ENCODE results near the gene TLCD2. TPM values are rescaled to one million over a fixed set of nuclear protein-coding genes. Genes with fewer than 3 reads are reported as not detected.

TLCD2 gene
- total and polyA plus RNA-seq, 9 of the 15 experiments (the other 6 are each of a cell fraction or from before 2014, with no cell fraction given) = 0.10 to 0.89 (median 0.58) TPM

DNA sequence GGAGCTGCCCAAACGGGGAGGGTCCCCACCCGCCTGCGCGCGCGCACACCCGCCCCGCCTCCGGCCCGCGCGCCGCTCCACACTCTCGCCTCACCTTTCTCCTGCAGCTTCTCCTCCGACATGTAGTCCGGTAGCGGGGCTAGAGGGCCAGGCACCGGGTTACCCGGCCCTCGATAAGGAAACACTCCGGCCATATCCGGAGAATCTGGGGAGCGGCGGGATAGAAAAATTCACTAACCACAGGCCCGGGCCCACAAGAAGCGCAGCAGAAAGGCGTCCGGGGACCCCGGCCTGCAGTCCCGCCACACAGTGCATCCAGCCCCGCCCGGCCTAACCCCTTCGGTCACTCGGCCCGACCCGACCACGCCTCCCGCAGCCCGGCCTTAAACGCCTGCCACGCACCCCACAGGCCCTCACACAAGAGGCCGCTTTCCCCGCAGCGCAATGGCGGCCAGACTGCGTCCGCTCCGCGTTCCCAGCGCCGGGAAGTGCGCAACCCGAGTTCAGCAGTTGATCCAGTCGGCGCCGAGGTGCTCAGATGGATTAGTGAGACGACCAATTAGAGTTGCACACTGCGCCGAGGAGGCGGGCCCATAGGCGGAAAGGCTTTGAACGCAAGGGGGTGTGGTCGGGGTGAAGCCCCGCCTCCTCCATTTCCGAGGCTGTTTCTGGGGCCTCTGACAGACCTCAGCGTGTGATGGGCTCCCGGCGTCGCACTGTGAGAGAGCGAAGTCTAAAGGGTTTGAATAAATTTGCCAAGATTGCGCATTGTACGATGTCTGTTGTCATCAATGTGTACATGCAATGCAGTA, 25.6 kb downstream of the TLCD2 start, which contains the start of gene PRPF8 (continued):
- TF ChIP-seq, protein P1, sequence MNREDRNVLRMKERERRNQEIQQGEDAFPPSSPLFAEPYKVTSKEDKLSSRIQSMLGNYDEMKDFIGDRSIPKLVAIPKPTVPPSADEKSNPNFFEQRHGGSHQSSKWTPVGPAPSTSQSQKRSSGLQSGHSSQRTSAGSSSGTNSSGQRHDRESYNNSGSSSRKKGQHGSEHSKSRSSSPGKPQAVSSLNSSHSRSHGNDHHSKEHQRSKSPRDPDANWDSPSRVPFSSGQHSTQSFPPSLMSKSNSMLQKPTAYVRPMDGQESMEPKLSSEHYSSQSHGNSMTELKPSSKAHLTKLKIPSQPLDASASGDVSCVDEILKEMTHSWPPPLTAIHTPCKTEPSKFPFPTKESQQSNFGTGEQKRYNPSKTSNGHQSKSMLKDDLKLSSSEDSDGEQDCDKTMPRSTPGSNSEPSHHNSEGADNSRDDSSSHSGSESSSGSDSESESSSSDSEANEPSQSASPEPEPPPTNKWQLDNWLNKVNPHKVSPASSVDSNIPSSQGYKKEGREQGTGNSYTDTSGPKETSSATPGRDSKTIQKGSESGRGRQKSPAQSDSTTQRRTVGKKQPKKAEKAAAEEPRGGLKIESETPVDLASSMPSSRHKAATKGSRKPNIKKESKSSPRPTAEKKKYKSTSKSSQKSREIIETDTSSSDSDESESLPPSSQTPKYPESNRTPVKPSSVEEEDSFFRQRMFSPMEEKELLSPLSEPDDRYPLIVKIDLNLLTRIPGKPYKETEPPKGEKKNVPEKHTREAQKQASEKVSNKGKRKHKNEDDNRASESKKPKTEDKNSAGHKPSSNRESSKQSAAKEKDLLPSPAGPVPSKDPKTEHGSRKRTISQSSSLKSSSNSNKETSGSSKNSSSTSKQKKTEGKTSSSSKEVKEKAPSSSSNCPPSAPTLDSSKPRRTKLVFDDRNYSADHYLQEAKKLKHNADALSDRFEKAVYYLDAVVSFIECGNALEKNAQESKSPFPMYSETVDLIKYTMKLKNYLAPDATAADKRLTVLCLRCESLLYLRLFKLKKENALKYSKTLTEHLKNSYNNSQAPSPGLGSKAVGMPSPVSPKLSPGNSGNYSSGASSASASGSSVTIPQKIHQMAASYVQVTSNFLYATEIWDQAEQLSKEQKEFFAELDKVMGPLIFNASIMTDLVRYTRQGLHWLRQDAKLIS (CRISPR knock-in tag; IDR thresholded peaks at IDR 0.05) = no peak
- no peak for TF ChIP-seq MEF2D (tag; conservative IDR thresholded peaks at IDR 0.05; ENCODE audit: low read depth)
- 0 out of 2 replicates have a peak, but pooled peaks have one; percentile 65 for TF ChIP-seq MYC (IDR thresholded peaks at IDR 0.05; ENCODE audit: low read depth, low read length)
- peak; percentile 79; the same call in 1 of the 2 replicates for TF ChIP-seq MYC (CRISPR knock-in tag; IDR thresholded peaks at IDR 0.05; ENCODE audit: borderline replicate concordance, low read depth)
- TF ChIP-seq TFAM (CRISPR knock-in tag; conservative IDR thresholded peaks at IDR 0.05) = no peak
- TF ChIP-seq NFYB (IDR thresholded peaks at IDR 0.05; ENCODE audit: extremely low read depth, insufficient read length) = peak; percentile 62
- TF ChIP-seq, protein P2, sequence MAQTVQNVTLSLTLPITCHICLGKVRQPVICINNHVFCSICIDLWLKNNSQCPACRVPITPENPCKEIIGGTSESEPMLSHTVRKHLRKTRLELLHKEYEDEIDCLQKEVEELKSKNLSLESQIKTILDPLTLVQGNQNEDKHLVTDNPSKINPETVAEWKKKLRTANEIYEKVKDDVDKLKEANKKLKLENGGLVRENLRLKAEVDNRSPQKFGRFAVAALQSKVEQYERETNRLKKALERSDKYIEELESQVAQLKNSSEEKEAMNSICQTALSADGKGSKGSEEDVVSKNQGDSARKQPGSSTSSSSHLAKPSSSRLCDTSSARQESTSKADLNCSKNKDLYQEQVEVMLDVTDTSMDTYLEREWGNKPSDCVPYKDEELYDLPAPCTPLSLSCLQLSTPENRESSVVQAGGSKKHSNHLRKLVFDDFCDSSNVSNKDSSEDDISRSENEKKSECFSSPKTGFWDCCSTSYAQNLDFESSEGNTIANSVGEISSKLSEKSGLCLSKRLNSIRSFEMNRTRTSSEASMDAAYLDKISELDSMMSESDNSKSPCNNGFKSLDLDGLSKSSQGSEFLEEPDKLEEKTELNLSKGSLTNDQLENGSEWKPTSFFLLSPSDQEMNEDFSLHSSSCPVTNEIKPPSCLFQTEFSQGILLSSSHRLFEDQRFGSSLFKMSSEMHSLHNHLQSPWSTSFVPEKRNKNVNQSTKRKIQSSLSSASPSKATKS (CRISPR knock-in tag; IDR thresholded peaks at IDR 0.05) = no peak
- TF ChIP-seq, protein P3, sequence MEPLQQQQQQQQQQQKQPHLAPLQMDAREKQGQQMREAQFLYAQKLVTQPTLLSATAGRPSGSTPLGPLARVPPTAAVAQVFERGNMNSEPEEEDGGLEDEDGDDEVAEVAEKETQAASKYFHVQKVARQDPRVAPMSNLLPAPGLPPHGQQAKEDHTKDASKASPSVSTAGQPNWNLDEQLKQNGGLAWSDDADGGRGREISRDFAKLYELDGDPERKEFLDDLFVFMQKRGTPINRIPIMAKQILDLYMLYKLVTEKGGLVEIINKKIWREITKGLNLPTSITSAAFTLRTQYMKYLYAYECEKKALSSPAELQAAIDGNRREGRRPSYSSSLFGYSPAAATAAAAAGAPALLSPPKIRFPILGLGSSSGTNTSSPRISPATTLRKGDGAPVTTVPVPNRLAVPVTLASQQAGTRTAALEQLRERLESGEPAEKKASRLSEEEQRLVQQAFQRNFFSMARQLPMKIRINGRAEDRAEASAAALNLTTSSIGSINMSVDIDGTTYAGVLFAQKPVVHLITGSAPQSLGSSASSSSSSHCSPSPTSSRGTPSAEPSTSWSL (CRISPR knock-in tag; IDR thresholded peaks at IDR 0.05; ENCODE audit: borderline replicate concordance) = no peak
- no peak for TF ChIP-seq MAFG (tag; conservative IDR thresholded peaks at IDR 0.05)
- no peak for TF ChIP-seq ZNF212 (CRISPR knock-in tag; IDR thresholded peaks at IDR 0.05)
- TF ChIP-seq, protein P4, sequence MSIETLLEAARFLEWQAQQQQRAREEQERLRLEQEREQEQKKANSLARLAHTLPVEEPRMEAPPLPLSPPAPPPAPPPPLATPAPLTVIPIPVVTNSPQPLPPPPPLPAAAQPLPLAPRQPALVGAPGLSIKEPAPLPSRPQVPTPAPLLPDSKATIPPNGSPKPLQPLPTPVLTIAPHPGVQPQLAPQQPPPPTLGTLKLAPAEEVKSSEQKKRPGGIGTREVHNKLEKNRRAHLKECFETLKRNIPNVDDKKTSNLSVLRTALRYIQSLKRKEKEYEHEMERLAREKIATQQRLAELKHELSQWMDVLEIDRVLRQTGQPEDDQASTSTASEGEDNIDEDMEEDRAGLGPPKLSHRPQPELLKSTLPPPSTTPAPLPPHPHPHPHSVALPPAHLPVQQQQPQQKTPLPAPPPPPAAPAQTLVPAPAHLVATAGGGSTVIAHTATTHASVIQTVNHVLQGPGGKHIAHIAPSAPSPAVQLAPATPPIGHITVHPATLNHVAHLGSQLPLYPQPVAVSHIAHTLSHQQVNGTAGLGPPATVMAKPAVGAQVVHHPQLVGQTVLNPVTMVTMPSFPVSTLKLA (conservative IDR thresholded peaks at IDR 0.05) = peak; percentile 44 to 80
- peak; percentile 68 for TF ChIP-seq SP2 (IDR thresholded peaks at IDR 0.05; ENCODE audit: extremely low read depth, low read depth, low read length, poor library complexity, severe bottlenecking)
- TF ChIP-seq RBFOX2 (IDR thresholded peaks at IDR 0.05; ENCODE audit: low read depth, low read length) = peak; percentile 94
- no peak for TF ChIP-seq HNRNPH1 (optimal IDR thresholded peaks at IDR 0.05; ENCODE audit: low read depth, low read length)
- TF ChIP-seq ZNF224 (CRISPR knock-in tag; IDR thresholded peaks at IDR 0.05) = no peak
- peak; percentile 3 for TF ChIP-seq SAP30 (IDR thresholded peaks at IDR 0.05; ENCODE audit: borderline replicate concordance, insufficient read depth, low read depth, low read length, poor library complexity, severe bottlenecking)
- TF ChIP-seq SP1 (CRISPR knock-in tag; IDR thresholded peaks at IDR 0.05) = peak; percentile 74
